ENCODE results near the gene KISS1R. TPM values are rescaled to one million over a fixed set of nuclear protein-coding genes. Genes with fewer than 3 reads are reported as not detected.

Gene KISS1R
- total and polyA plus RNA-seq, 2 donors (not counting 1 experiment from before 2014, with no cell fraction given): not detected

GRCh38 chr19:944663-945241, 27.6 kb downstream of the KISS1R start:
- no peak overlapping the region for H3K9ac ChIP-seq (ENCODE audit: insufficient read depth, low read length)
- H4K20me1 ChIP-seq (ENCODE audit: control insufficient read depth, extremely low read depth, insufficient read depth, low read length): no peaks in the 10 kb centered on the region
- H3K4me1 ChIP-seq (ENCODE audit: control insufficient read depth, extremely low read depth, insufficient read depth, low read length): peaks cover 16% of the 10 kb centered on the region
- H3K4me3 ChIP-seq (replicated peaks in 1 of 4; ENCODE audit: control extremely low read depth in 1 of 4, insufficient read depth in 1 of 4, low read depth in 3 of 4, low read length in 4 of 4): no peak overlapping the region
- H3K9me3 ChIP-seq (ENCODE audit: control insufficient read depth, insufficient read depth, low read depth, low read length): no peaks in the 10 kb centered on the region
- H2AFZ ChIP-seq (ENCODE audit: low read length): no peak overlapping the region
- no peak overlapping the region for H3K27ac ChIP-seq (ENCODE audit: insufficient read depth, low read length)
- H3K4me2 ChIP-seq (ENCODE audit: extremely low read depth, insufficient read depth, low read length): no peak overlapping the region
- no peak for TF ChIP-seq CTCF (conservative IDR thresholded peaks at IDR 0.05 in 1 of 2, IDR thresholded peaks at IDR 0.05 in 1 of 2; ENCODE audit: low read depth in 1 of 2, low read length in 2 of 2)
- TF ChIP-seq EZH2 (IDR thresholded peaks at IDR 0.05; ENCODE audit: low read length, missing control alignments): no peak
- DNase-seq (ENCODE audit: low read depth in 2 of 2): no peak
- H3K36me3 ChIP-seq (ENCODE audit: control insufficient read depth, insufficient read depth, low read length): peaks cover 10% of the 10 kb centered on the region
- no peaks in the 10 kb centered on the region for H3K27me3 ChIP-seq (ENCODE audit: control insufficient read depth, insufficient read depth, low read length)
- peaks cover 53% of the 10 kb centered on the region for H3K79me2 ChIP-seq (ENCODE audit: control insufficient read depth, insufficient read depth, low read length)

- Histone ChIP-seq H3K4me2 (ENCODE audit: extremely low read depth, insufficient read depth, low read length) (no peak overlapping the region), H3K79me2 (ENCODE audit: control insufficient read depth, insufficient read depth, low read length) (peaks cover 49% of the 10 kb centered on the region), H2AFZ (ENCODE audit: low read length) (no peak overlapping the region), H3K27me3 (ENCODE audit: control insufficient read depth, insufficient read depth, low read length) (no peaks in the 10 kb centered on the region), H3K9me3 (ENCODE audit: control insufficient read depth, insufficient read depth, low read depth, low read length) (no peaks in the 10 kb centered on the region), H3K36me3 (ENCODE audit: control insufficient read depth, insufficient read depth, low read length) (peaks cover 10% of the 10 kb centered on the region), H3K4me1 (ENCODE audit: control insufficient read depth, extremely low read depth, insufficient read depth, low read length) (peaks cover 11% of the 10 kb centered on the region), H3K4me3 (replicated peaks in 1 of 4; ENCODE audit: control extremely low read depth in 1 of 4, insufficient read depth in 1 of 4, low read depth in 3 of 4, low read length in 4 of 4) (no peak overlapping the region), H3K27ac (ENCODE audit: insufficient read depth, low read length) (no peak overlapping the region), H3K9ac (ENCODE audit: insufficient read depth, low read length) (no peak overlapping the region), H4K20me1 (ENCODE audit: control insufficient read depth, extremely low read depth, insufficient read depth, low read length) (no peaks in the 10 kb centered on the region)
- no peak for DNase-seq (ENCODE audit: low read depth in 2 of 2)
- TF ChIP-seq CTCF (conservative IDR thresholded peaks at IDR 0.05 in 1 of 2, IDR thresholded peaks at IDR 0.05 in 1 of 2; ENCODE audit: low read depth in 1 of 2, low read length in 2 of 2) (no peak), EZH2 (IDR thresholded peaks at IDR 0.05; ENCODE audit: low read length, missing control alignments) (no peak)
Observed at GRCh38 chr19:945401-946252, 28.5 kb downstream of the KISS1R start.

- DNase-seq (ENCODE audit: low read depth in 2 of 2): no peak
- H3K4me2 ChIP-seq (ENCODE audit: extremely low read depth, insufficient read depth, low read length): no peak overlapping the region
- peaks cover 10% of the 10 kb centered on the region for H3K36me3 ChIP-seq (ENCODE audit: control insufficient read depth, insufficient read depth, low read length)
- H3K9me3 ChIP-seq (ENCODE audit: control insufficient read depth, insufficient read depth, low read depth, low read length): no peaks in the 10 kb centered on the region
- no peaks in the 10 kb centered on the region for H4K20me1 ChIP-seq (ENCODE audit: control insufficient read depth, extremely low read depth, insufficient read depth, low read length)
- no peak overlapping the region for H3K27ac ChIP-seq (ENCODE audit: insufficient read depth, low read length)
- H3K4me3 ChIP-seq (replicated peaks in 1 of 4; ENCODE audit: control extremely low read depth in 1 of 4, insufficient read depth in 1 of 4, low read depth in 3 of 4, low read length in 4 of 4): no peak overlapping the region
- no peak overlapping the region for H3K9ac ChIP-seq (ENCODE audit: insufficient read depth, low read length)
- no peaks in the 10 kb centered on the region for H3K27me3 ChIP-seq (ENCODE audit: control insufficient read depth, insufficient read depth, low read length)
- H3K4me1 ChIP-seq (ENCODE audit: control insufficient read depth, extremely low read depth, insufficient read depth, low read length): peaks cover 1% of the 10 kb centered on the region
- no peak for TF ChIP-seq CTCF (conservative IDR thresholded peaks at IDR 0.05 in 1 of 2, IDR thresholded peaks at IDR 0.05 in 1 of 2; ENCODE audit: low read depth in 1 of 2, low read length in 2 of 2)
- H3K79me2 ChIP-seq (ENCODE audit: control insufficient read depth, insufficient read depth, low read length): peaks cover 42% of the 10 kb centered on the region
- H2AFZ ChIP-seq (ENCODE audit: low read length): no peak overlapping the region
Observed at GRCh38 chr19:947090-947706, 30.1 kb downstream of the KISS1R start.

Measured in fibroblast of lung (primary cell).